Progenitor cell of endocrine pancreas (in vitro differentiated cells): ENCODE measurements around the gene SHANK3. TPM values are rescaled to one million over a fixed set of nuclear protein-coding genes. Genes with fewer than 3 reads are reported as not detected.
A peak's percentile ranks its signal among the peaks of the same experiment; 100 is the strongest.

Experiments used
- DNase-seq: peaks from one replicate; pipeline ENCODE4 v3.0.0; 2021; ENCODE audit warnings: low spot score; ENCODE audit not compliant: unreplicated experiment
- H3K27ac Mint-ChIP-seq: 2 replicates; pipeline ENCODE4 v1.8.0; 2021; ENCODE audit warnings: mild to moderate bottlenecking, moderate library complexity, mixed read lengths
- H3K27me3 Mint-ChIP-seq: 2 replicates; pipeline ENCODE4 v1.8.0; 2021; ENCODE audit warnings: mixed read lengths
- H3K36me3 Mint-ChIP-seq: 2 replicates; pipeline ENCODE4 v1.8.0; 2022; ENCODE audit warnings: mixed read lengths; ENCODE audit not compliant: insufficient read depth
- H3K4me1 Mint-ChIP-seq: 2 replicates; pipeline ENCODE4 v1.8.0; 2021; ENCODE audit warnings: low read depth, mixed read lengths
- H3K4me3 Mint-ChIP-seq: 2 replicates; pipeline ENCODE4 v1.8.0; 2021; ENCODE audit warnings: low read depth, mild to moderate bottlenecking, moderate library complexity, mixed read lengths
- H3K9me3 Mint-ChIP-seq: 2 replicates; pipeline ENCODE4 v1.8.0; 2021; ENCODE audit warnings: low read depth, mixed read lengths
- CTCF ChIP-seq: fragments of 200-600 bp; sonication (generic); IDR thresholded peaks from one replicate; pipeline ENCODE4 v1.5.0; 2021; ENCODE audit warnings: antibody characterized with exemption, mild to moderate bottlenecking; ENCODE audit not compliant: unreplicated experiment
- total RNA-seq: library from RNA; stranded (reverse); gene quantifications from 2 replicates; pipeline ENCODE4 v1.2.1, GENCODE V29; 2021

Gene SHANK3
- total RNA-seq, 1 donor from 2014 or later = 6.9 TPM

GRCh38 chr22:50720301-50721256 lies 48.0 kb downstream of the SHANK3 start:
- no peak overlapping the region for H3K4me3 Mint-ChIP-seq
- no peak for TF ChIP-seq CTCF
- H3K27ac Mint-ChIP-seq = no peak overlapping the region
- peaks cover 12% of the 10 kb centered on the region for H3K36me3 Mint-ChIP-seq
- DNase-seq = no peak
- H3K9me3 Mint-ChIP-seq = no peaks in the 10 kb centered on the region
- no peaks in the 10 kb centered on the region for H3K4me1 Mint-ChIP-seq
- peaks cover 48% of the 10 kb centered on the region for H3K27me3 Mint-ChIP-seq

- Mint-ChIP-seq H3K36me3 (peaks cover 12% of the 10 kb centered on the region), H3K4me3 (no peak overlapping the region), H3K27me3 (peaks cover 45% of the 10 kb centered on the region), H3K9me3 (no peaks in the 10 kb centered on the region), H3K4me1 (no peaks in the 10 kb centered on the region), H3K27ac (no peak overlapping the region)
- DNase-seq = no peak
- TF ChIP-seq CTCF = no peak
Measured at GRCh38 chr22:50721257-50721844, 48.7 kb downstream of the SHANK3 start.

- Mint-ChIP-seq H3K9me3 (no peaks in the 10 kb centered on the region), H3K36me3 (peaks cover 12% of the 10 kb centered on the region), H3K27me3 (peaks cover 37% of the 10 kb centered on the region), H3K4me3 (peak overlapping the region; percentile 21), H3K27ac (no peak overlapping the region), H3K4me1 (no peaks in the 10 kb centered on the region)
- TF ChIP-seq CTCF = no peak
- DNase-seq = no peak
Measured at GRCh38 chr22:50722048-50722701, 49.6 kb downstream of the SHANK3 start.

Other genes with a start within 250 kb of the SHANK3 start
- gene SBF1, start 197.8 kb upstream of the SHANK3 start, total RNA-seq = 86.3 and 96.5 TPM in 2 replicates
- 2.9 and 3.2 TPM in 2 replicates for gene ADM2, start 191.3 kb upstream of the SHANK3 start, total RNA-seq
- gene MIOX, start 186.0 kb upstream of the SHANK3 start, total RNA-seq = 0.69 and 0.98 TPM in 2 replicates
- gene LMF2, start 165.1 kb upstream of the SHANK3 start, total RNA-seq = 59.0 and 65.5 TPM in 2 replicates
- 61.6 and 66.5 TPM in 2 replicates for gene NCAPH2, start 164.6 kb upstream of the SHANK3 start, total RNA-seq
- gene SCO2, start 147.2 kb upstream of the SHANK3 start, total RNA-seq = 3.7 TPM in 1 of 2 replicates, not detected in the other
- 1.6 and 2.0 TPM in 2 replicates for gene TYMP, start 142.8 kb upstream of the SHANK3 start, total RNA-seq
- gene KLHDC7B, start 126.9 kb upstream of the SHANK3 start, total RNA-seq = not detected in 2 replicates
- not detected in 2 replicates for gene SYCE3, start 109.9 kb upstream of the SHANK3 start, total RNA-seq
- gene CPT1B, start 94.4 kb upstream of the SHANK3 start, total RNA-seq = 129 and 136 TPM in 2 replicates
- gene CHKB, start 90.0 kb upstream of the SHANK3 start, total RNA-seq = 124 and 132 TPM in 2 replicates
- 6.4 and 7.7 TPM in 2 replicates for gene MAPK8IP2, start 72.0 kb upstream of the SHANK3 start, total RNA-seq
- 36.2 and 37.1 TPM in 2 replicates for gene ARSA, start 44.7 kb upstream of the SHANK3 start, total RNA-seq
- gene ACR, start 65.4 kb downstream of the SHANK3 start, total RNA-seq = 0.62 TPM in 1 of 2 replicates, not detected in the other
- 88.6 and 88.7 TPM in 2 replicates for gene RABL2B, start 110.8 kb downstream of the SHANK3 start, total RNA-seq